Trophoblast cell (in vitro differentiated cells and primary cell): ENCODE data around the gene SLC24A4.

Experiments used
- DNase-seq, 2 donors: peaks; one replicate each; pipeline ENCODE4 v3.0.0-alpha.2; 2016
- H2AFZ ChIP-seq: 2 replicates; pipeline ENCODE4 v1.6.1; 2013; ENCODE audit warnings: low read length, moderate library complexity, mild to moderate bottlenecking; ENCODE audit not compliant: insufficient read depth, poor library complexity
- H2AK5ac ChIP-seq: 2 replicates; pipeline ENCODE4 v1.6.1; 2013; ENCODE audit warnings: mild to moderate bottlenecking, low read length
- H2BK120ac ChIP-seq: 2 replicates; pipeline ENCODE4 v1.6.1; 2013; ENCODE audit warnings: low read length, mild to moderate bottlenecking, moderate library complexity; ENCODE audit not compliant: insufficient read depth, poor library complexity
- H2BK12ac ChIP-seq: 2 replicates; pipeline ENCODE4 v1.6.1; 2013; ENCODE audit warnings: mild to moderate bottlenecking, low read length, moderate library complexity
- H2BK5ac ChIP-seq: 2 replicates; pipeline ENCODE4 v1.6.1; 2013; ENCODE audit warnings: low read length, low read depth, moderate library complexity, mild to moderate bottlenecking; ENCODE audit not compliant: poor library complexity
- H3K14ac ChIP-seq: 2 replicates; pipeline ENCODE4 v1.6.1; 2013; ENCODE audit warnings: mild to moderate bottlenecking, low read length
- H3K18ac ChIP-seq: 2 replicates; pipeline ENCODE4 v1.6.1; 2013; ENCODE audit warnings: mild to moderate bottlenecking, low read length
- H3K23ac ChIP-seq: 2 replicates; pipeline ENCODE4 v1.6.1; 2013; ENCODE audit warnings: low read length
- H3K27ac ChIP-seq: 2 replicates; pipeline ENCODE4 v1.5.1; 2013; ENCODE audit warnings: low read depth, mild to moderate bottlenecking, inconsistent platforms, low read length, moderate library complexity
- H3K27me3 ChIP-seq: 2 replicates; pipeline ENCODE4 v1.6.1; 2013; ENCODE audit warnings: inconsistent platforms, mild to moderate bottlenecking, low read length, moderate library complexity; ENCODE audit not compliant: insufficient read depth
- H3K36me3 ChIP-seq, 2 experiments: 1 replicate in 1 of 2; 2 replicates in 1 of 2; pipeline ENCODE4 v1.6.1; 2013; ENCODE audit warnings: low read length in 2 of 2, mild to moderate bottlenecking in 2 of 2, moderate library complexity in 1 of 2; ENCODE audit not compliant: insufficient read depth in 2 of 2, control insufficient read depth in 1 of 2
- H3K4ac ChIP-seq: 2 replicates; pipeline ENCODE4 v1.6.1; 2013; ENCODE audit warnings: low read depth, mild to moderate bottlenecking, low read length, moderate library complexity
- H3K4me1 ChIP-seq, 2 experiments: 1 replicate in 1 of 2; 2 replicates in 1 of 2; pipeline ENCODE4 v1.6.1; 2013; ENCODE audit warnings: low read length in 2 of 2, mild to moderate bottlenecking in 2 of 2, moderate library complexity in 1 of 2; ENCODE audit not compliant: insufficient read depth in 2 of 2, control insufficient read depth in 1 of 2
- H3K4me2 ChIP-seq: 2 replicates; pipeline ENCODE4 v1.6.1; 2013; ENCODE audit warnings: inconsistent platforms, mild to moderate bottlenecking, low read length, moderate library complexity
- H3K4me3 ChIP-seq: 2 replicates; pipeline ENCODE4 v1.5.1; 2013; ENCODE audit warnings: mild to moderate bottlenecking, low read depth, low read length, inconsistent platforms
- H3K79me1 ChIP-seq: one replicate; pipeline ENCODE4 v1.6.1; 2013; ENCODE audit warnings: low read length
- H3K79me2 ChIP-seq: 2 replicates; pipeline ENCODE4 v1.6.1; 2013; ENCODE audit warnings: low read length, mild to moderate bottlenecking; ENCODE audit not compliant: control insufficient read depth, insufficient read depth, poor library complexity
- H3K9ac ChIP-seq: 2 replicates; pipeline ENCODE4 v1.6.1; 2013; ENCODE audit warnings: mild to moderate bottlenecking, low read length
- H3K9me3 ChIP-seq: 2 replicates; pipeline ENCODE4 v1.6.1; 2013; ENCODE audit warnings: low read depth, mild to moderate bottlenecking, control low read depth, inconsistent platforms, low read length; ENCODE audit not compliant: insufficient read depth
- H4K12ac ChIP-seq: 2 replicates; pipeline ENCODE4 v1.6.1; 2013; ENCODE audit warnings: low read depth, mild to moderate bottlenecking, low read length, moderate library complexity
- H4K8ac ChIP-seq: 2 replicates; pipeline ENCODE4 v1.6.1; 2013; ENCODE audit warnings: low read depth, mild to moderate bottlenecking, low read length, moderate library complexity
- H4K91ac ChIP-seq: one replicate; pipeline ENCODE4 v1.6.1; 2013; ENCODE audit warnings: low read depth, mild to moderate bottlenecking, low read length, moderate library complexity
- WGBS: extraction: QIAGEN DNeasy Blood & Tissue Kit; methylation state at CpG from one replicate; pipeline ENCODE4 v1.1.7; 2013; ENCODE audit warnings: missing lambda C conversion rate; ENCODE audit not compliant: insufficient read length, insufficient coverage; ENCODE audit errors: extremely low coverage; 5-methylcytosine and 5-hydroxymethylcytosine counted together

SLC24A4 gene

GRCh38 chr14:92482621-92483319 lies 159.8 kb downstream of the SLC24A4 start:
- Histone ChIP-seq H3K4me2 (no peak overlapping the region), H2BK120ac (no peak overlapping the region), H2BK12ac (no peak overlapping the region), H2BK5ac (no peak overlapping the region), H3K27me3 (no peaks in the 10 kb centered on the region), H3K4ac (no peak overlapping the region), H4K8ac (no peak overlapping the region), H3K14ac (no peak overlapping the region), H3K23ac (no peak overlapping the region), H3K9ac (no peak overlapping the region), H2AFZ (no peak overlapping the region), H3K36me3 (no peaks in the 10 kb centered on the region), H4K12ac (no peak overlapping the region), H4K91ac (no peak overlapping the region), H3K4me1 (peaks cover 0 to 2% of the 10 kb centered on the region in 2 experiments), H3K9me3 (peaks cover 3% of the 10 kb centered on the region), H3K79me2 (no peaks in the 10 kb centered on the region), H3K18ac (no peak overlapping the region), H3K27ac (no peak overlapping the region), H3K4me3 (no peak overlapping the region), H2AK5ac (no peak overlapping the region), H3K79me1 (no peaks in the 10 kb centered on the region)
- WGBS: no CpG with 5 or more reads among the region's 9 CpGs
- DNase-seq: no peak

GRCh38 chr14:92484132-92484823 lies 161.3 kb downstream of the SLC24A4 start:
- Histone ChIP-seq H3K79me2 (no peaks in the 10 kb centered on the region), H2BK12ac (no peak overlapping the region), H2AFZ (no peak overlapping the region), H3K4me2 (no peak overlapping the region), H2BK5ac (no peak overlapping the region), H2BK120ac (no peak overlapping the region), H4K12ac (no peak overlapping the region), H3K4me3 (no peak overlapping the region), H3K9me3 (peaks cover 3% of the 10 kb centered on the region), H3K79me1 (no peaks in the 10 kb centered on the region), H3K4me1 (peaks cover under 1 to 2% of the 10 kb centered on the region in 2 experiments), H3K14ac (no peak overlapping the region), H3K18ac (no peak overlapping the region), H3K23ac (no peak overlapping the region), H3K27ac (no peak overlapping the region), H3K4ac (no peak overlapping the region), H3K27me3 (no peaks in the 10 kb centered on the region), H2AK5ac (no peak overlapping the region), H3K9ac (no peak overlapping the region), H4K8ac (no peak overlapping the region), H4K91ac (no peak overlapping the region), H3K36me3 (no peaks in the 10 kb centered on the region)
- no peak for DNase-seq
- no CpG with 5 or more reads among the region's 7 CpGs for WGBS

- Histone ChIP-seq H2BK120ac (no peak overlapping the region), H3K36me3 (no peaks in the 10 kb centered on the region), H3K27ac (no peak overlapping the region), H2BK5ac (no peak overlapping the region), H2AFZ (no peak overlapping the region), H4K12ac (no peak overlapping the region), H4K8ac (no peak overlapping the region), H3K9me3 (peaks cover 3% of the 10 kb centered on the region), H2BK12ac (no peak overlapping the region), H3K14ac (no peak overlapping the region), H2AK5ac (no peak overlapping the region), H3K79me2 (no peaks in the 10 kb centered on the region), H3K4me3 (no peak overlapping the region), H3K4me2 (no peak overlapping the region), H3K4me1 (peaks cover 6 to 7% of the 10 kb centered on the region in 2 experiments), H3K18ac (no peak overlapping the region), H3K4ac (no peak overlapping the region), H3K27me3 (no peaks in the 10 kb centered on the region), H3K79me1 (no peaks in the 10 kb centered on the region), H3K23ac (no peak overlapping the region), H3K9ac (no peak overlapping the region), H4K91ac (no peak overlapping the region)
- WGBS: no CpG with 5 or more reads among the region's 4 CpGs
- no peak for DNase-seq
These were observed 163.9 kb downstream of the SLC24A4 start for GRCh38 chr14:92486881-92487280.

GRCh38 chr14:92487513-92488133 lies 164.7 kb downstream of the SLC24A4 start:
- H2AFZ ChIP-seq: no peak overlapping the region
- no peak overlapping the region for H3K14ac ChIP-seq
- H3K27me3 ChIP-seq: no peaks in the 10 kb centered on the region
- no peak for DNase-seq
- no peak overlapping the region for H3K4me3 ChIP-seq
- H4K8ac ChIP-seq: no peak overlapping the region
- H3K23ac ChIP-seq: no peak overlapping the region
- H3K9ac ChIP-seq: no peak overlapping the region
- H3K4me1 ChIP-seq: peaks cover 6 to 7% of the 10 kb centered on the region in 2 experiments
- H2BK120ac ChIP-seq: no peak overlapping the region
- no peak overlapping the region for H2BK12ac ChIP-seq
- H3K4me2 ChIP-seq: no peak overlapping the region
- no peak overlapping the region for H4K91ac ChIP-seq
- H3K9me3 ChIP-seq: peaks cover 3% of the 10 kb centered on the region
- no peak overlapping the region for H2AK5ac ChIP-seq
- H3K79me2 ChIP-seq: no peaks in the 10 kb centered on the region
- no peak overlapping the region for H3K18ac ChIP-seq
- WGBS: no CpG with 5 or more reads among the region's 10 CpGs
- no peak overlapping the region for H2BK5ac ChIP-seq
- H3K27ac ChIP-seq: no peak overlapping the region
- H3K36me3 ChIP-seq: no peaks in the 10 kb centered on the region
- no peak overlapping the region for H4K12ac ChIP-seq
- no peak overlapping the region for H3K4ac ChIP-seq
- no peaks in the 10 kb centered on the region for H3K79me1 ChIP-seq
